Large intestine (tissue), 3 donors: ENCODE results near the gene ATP8A2. TPM values are rescaled to one million over a fixed set of nuclear protein-coding genes. Genes with fewer than 3 reads are reported as not detected.

ENCODE experiments used
- DNase-seq, 2 donors: peaks; one replicate each; pipeline versions ENCODE4 v3.0.0 to v3.0.0-alpha.2; 2013
- H3K27ac ChIP-seq: one replicate; pipeline ENCODE4 v1.5.1; 2013; ENCODE audit warnings: low read length
- H3K27me3 ChIP-seq: 2 replicates; pipeline ENCODE4 v1.6.1; 2013; ENCODE audit warnings: low read length; ENCODE audit not compliant: control insufficient read depth, insufficient read depth
- H3K36me3 ChIP-seq: 2 replicates; pipeline ENCODE4 v1.6.1; 2013; ENCODE audit warnings: low read length; ENCODE audit not compliant: control insufficient read depth, insufficient read depth
- H3K4me1 ChIP-seq: one replicate; pipeline ENCODE4 v1.6.1; 2013; ENCODE audit warnings: low read length; ENCODE audit not compliant: control insufficient read depth, insufficient read depth
- H3K4me3 ChIP-seq: one replicate; pipeline ENCODE4 v1.5.1; 2013; ENCODE audit warnings: low read length
- H3K9me3 ChIP-seq: one replicate; pipeline ENCODE4 v1.6.1; 2013; ENCODE audit warnings: mild to moderate bottlenecking, low read depth, low read length, moderate library complexity; ENCODE audit not compliant: control insufficient read depth
- WGBS: methylation state at CpG from one replicate; pipeline ENCODE4 v1.1.5; 2013; ENCODE audit warnings: low lambda C conversion rate; ENCODE audit not compliant: insufficient coverage; 5-methylcytosine and 5-hydroxymethylcytosine counted together
- polyA plus RNA-seq: library from polyadenylated mRNA; unstranded; fragments of 120-200 nt; gene quantifications from one replicate; pipeline ENCODE4 v1.2.1, GENCODE V29; 2013

Gene ATP8A2
- polyA plus RNA-seq, 1 donor: 2.3 TPM

DNA sequence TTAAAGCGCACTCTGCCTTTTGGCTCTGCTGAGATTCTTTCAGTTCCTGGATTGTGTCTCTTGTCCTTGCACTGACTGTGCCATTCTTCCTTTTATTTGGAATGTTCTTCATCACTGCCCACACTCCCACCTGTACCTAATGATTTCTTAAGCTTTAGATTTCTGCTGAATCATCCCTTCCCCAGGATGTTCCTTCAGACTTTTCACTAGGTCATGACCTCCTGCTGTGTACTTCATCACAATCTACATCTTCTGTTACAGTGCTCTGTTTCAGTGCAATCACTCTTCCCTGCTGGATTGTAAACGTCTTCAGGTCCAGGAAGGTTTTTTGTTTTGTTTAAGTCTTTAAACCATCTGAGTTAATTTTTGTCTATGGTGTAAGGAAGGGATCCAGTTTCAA lies 281.0 kb downstream of the ATP8A2 start:
- Histone ChIP-seq H3K27me3 (no peaks in the 10 kb centered on the region), H3K4me1 (no peaks in the 10 kb centered on the region), H3K27ac (no peak overlapping the region), H3K4me3 (no peak overlapping the region), H3K9me3 (no peaks in the 10 kb centered on the region), H3K36me3 (no peaks in the 10 kb centered on the region)
- DNase-seq: no peak
- WGBS: 100% methylated on average over 1 of the region's 2 CpGs

DNA sequence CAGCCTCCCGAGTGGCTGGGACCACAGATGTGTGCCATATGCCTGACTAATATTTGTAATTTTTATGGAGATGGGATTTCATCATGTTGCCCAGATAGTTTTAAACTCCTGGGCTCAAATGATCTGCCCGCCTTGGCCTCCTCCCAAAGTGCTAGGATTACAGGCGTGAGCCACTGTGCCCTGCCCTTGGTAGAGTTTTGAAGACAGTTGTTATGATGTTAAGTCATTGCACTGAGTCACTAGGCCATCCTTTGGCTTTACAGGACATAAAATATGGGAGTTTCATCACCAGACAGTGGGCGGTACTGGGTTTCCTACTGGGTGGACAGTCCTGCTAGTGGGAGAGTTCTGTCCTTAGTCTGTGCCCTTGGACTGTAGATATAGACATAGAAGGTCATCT lies 282.5 kb downstream of the ATP8A2 start:
- Histone ChIP-seq H3K27ac (no peak overlapping the region), H3K36me3 (no peaks in the 10 kb centered on the region), H3K27me3 (peaks cover 4% of the 10 kb centered on the region), H3K9me3 (no peaks in the 10 kb centered on the region), H3K4me1 (no peaks in the 10 kb centered on the region), H3K4me3 (no peak overlapping the region)
- WGBS: no CpG with 5 or more reads among the region's 4 CpGs
- DNase-seq: no peak

DNA sequence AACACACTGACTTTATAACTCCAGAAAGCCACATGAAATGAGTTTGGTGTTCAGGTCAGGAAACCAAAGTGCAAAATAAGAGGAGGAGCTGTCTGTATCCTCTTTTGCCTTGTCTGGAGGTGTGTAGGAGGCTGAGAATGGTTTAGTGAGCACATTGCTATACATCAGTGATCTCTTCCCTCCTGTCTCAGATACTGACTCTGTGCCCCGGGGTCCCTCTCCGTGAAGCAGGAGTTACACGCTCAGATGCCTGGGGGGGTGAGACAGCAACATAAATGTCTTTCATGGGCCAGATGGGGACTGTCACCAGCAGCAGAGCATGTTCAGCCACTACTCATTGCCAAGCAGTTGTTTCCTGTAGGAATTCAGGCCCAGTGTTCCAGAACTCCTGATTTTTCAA lies 285.4 kb downstream of the ATP8A2 start:
- Histone ChIP-seq H3K9me3 (no peaks in the 10 kb centered on the region), H3K4me1 (no peaks in the 10 kb centered on the region)
- no CpG with 5 or more reads among the region's 3 CpGs for WGBS

DNA sequence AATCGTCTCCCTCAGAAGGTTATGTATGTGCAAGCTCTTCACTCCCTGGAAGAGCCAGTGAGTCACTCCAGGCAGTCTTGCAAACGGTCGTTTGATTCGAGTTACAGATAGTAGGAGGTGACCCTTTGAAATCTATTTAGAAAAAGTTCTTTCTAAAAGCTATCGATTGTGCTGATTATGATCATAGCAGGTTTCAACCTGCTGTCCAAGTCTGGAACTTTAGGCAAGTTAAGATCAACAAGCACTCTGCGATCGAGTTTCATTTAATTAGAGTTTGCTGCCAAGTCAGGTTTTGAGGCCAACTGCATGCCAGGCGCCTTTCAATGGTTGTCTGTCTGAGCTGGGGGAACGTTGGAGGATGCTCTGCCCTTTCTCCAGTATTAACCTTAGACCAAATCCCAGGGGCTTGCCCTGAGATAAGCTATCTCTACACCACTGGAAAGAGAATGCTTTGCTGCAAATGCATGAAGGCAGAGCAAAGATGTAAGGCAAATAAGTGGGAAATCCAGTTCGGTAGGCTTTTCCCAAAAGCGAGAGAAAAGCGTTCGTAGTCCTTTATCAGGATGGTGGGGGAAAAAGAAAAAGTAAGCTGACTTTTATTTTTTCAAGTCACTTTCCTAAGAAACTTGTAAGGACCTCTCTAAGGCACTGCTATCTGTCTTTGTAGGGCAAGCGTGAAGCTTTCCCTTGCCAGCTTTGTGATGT lies 287.5 kb downstream of the ATP8A2 start:
- Histone ChIP-seq H3K4me1 (no peaks in the 10 kb centered on the region), H3K27ac (no peak overlapping the region), H3K4me3 (no peak overlapping the region), H3K9me3 (no peaks in the 10 kb centered on the region), H3K27me3 (peaks cover 6% of the 10 kb centered on the region), H3K36me3 (no peaks in the 10 kb centered on the region)
- DNase-seq: no peak
- 60% methylated on average over 1 of the region's 14 CpGs for WGBS

More for the DNA sequence above, 285.4 kb downstream of the ATP8A2 start:
- no peak overlapping the region for H3K4me3 ChIP-seq
- no peak for DNase-seq
- H3K27me3 ChIP-seq: peaks cover 6% of the 10 kb centered on the region
- H3K36me3 ChIP-seq: no peaks in the 10 kb centered on the region
- no peak overlapping the region for H3K27ac ChIP-seq

DNA sequence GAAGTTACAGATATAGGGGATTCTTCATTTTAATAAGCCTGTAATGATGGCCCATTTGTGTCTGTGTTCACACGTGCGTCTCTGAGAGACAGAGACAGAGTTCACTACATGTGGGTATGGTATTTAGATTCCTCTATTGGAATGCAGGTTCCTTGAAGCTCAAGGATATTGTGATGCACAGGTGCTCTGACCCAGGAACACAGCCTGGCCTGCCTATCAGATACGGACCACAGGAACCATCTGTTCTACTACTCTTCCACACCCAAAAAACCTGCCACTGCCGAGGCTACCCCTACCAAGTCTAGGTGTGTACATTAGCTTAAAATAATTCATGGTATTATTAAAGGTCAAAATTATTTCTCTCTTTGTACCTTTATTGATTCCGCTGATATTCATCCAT lies 289.2 kb downstream of the ATP8A2 start:
- H3K27ac ChIP-seq: no peak overlapping the region
- no peak for DNase-seq
- H3K4me3 ChIP-seq: no peak overlapping the region
- peaks cover 6% of the 10 kb centered on the region for H3K27me3 ChIP-seq
- H3K36me3 ChIP-seq: no peaks in the 10 kb centered on the region
- WGBS: no CpG with 5 or more reads among the region's 5 CpGs
- H3K4me1 ChIP-seq: no peaks in the 10 kb centered on the region
- H3K9me3 ChIP-seq: no peaks in the 10 kb centered on the region

DNA sequence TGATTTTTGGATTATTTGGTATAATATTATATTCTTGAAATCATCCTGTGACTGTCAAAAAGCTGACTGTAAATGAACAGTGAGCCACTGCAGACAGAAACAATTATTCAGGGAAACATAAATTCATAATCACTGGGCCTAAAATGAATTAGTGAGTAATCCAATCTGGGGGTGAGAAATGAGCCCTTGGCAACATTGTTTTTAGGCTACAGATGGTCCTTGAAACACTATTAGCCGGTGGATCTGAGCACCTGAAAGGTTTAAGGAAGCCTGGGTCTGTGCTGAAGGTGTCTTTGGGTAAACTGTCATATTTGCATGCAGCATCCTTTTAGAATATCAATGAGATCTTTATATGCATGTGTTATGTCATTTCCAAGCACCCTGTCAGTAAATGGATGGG lies 290.7 kb downstream of the ATP8A2 start:
- Histone ChIP-seq H3K36me3 (no peaks in the 10 kb centered on the region), H3K4me1 (no peaks in the 10 kb centered on the region), H3K4me3 (no peak overlapping the region), H3K9me3 (no peaks in the 10 kb centered on the region), H3K27me3 (peaks cover 6% of the 10 kb centered on the region), H3K27ac (no peak overlapping the region)
- no peak for DNase-seq
- WGBS: no CpG with 5 or more reads among the region's 1 CpG

DNA sequence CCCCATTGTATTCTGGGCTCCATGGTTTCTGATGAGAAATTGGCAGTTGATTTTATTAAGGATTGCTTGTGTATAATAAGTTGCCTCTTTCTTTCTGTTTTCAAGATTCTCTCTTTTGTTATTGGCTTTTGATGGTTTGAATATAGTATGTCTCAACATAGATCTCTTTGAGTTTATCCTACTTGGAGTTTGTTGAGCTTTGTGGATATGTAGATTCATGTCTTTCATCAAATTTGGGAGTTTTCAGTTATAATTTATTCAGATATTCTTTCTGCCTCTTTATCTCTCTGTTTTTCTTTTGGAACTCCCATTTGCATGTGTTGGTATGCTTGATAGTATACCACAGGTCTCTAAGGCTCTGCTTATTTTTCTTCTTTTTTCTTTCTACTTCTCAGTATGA lies 296.6 kb downstream of the ATP8A2 start:
- no peak overlapping the region for H3K4me3 ChIP-seq
- H3K36me3 ChIP-seq: no peaks in the 10 kb centered on the region
- no peak overlapping the region for H3K27ac ChIP-seq
- no peaks in the 10 kb centered on the region for H3K9me3 ChIP-seq
- no peaks in the 10 kb centered on the region for H3K27me3 ChIP-seq
- no peak for DNase-seq
- no peaks in the 10 kb centered on the region for H3K4me1 ChIP-seq

DNA sequence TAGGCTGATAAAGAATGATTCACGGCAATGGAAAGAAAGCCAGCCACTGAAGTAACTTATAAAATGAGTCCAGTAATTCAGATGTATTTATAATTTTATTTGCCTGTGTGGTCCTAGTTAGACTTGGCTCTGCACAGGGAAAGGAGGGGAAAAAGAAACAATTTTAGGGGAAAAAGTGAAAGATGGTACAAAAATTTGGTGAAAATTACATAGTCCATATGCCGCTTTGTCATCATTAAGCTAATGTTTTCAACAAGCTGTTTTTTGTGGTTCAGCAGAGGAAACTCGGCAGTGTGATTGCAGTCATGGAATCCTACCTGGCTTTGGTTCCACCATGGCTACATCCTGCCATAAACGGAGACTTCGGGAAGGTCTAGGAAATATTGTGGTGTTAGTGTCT lies 301.9 kb downstream of the ATP8A2 start:
- H3K27me3 ChIP-seq: no peaks in the 10 kb centered on the region
- WGBS: 83% methylated on average over 1 of the region's 5 CpGs
- H3K9me3 ChIP-seq: no peaks in the 10 kb centered on the region
- H3K4me3 ChIP-seq: no peak overlapping the region
- no peaks in the 10 kb centered on the region for H3K36me3 ChIP-seq
- no peak for DNase-seq
- no peak overlapping the region for H3K27ac ChIP-seq
- H3K4me1 ChIP-seq: no peaks in the 10 kb centered on the region

DNA sequence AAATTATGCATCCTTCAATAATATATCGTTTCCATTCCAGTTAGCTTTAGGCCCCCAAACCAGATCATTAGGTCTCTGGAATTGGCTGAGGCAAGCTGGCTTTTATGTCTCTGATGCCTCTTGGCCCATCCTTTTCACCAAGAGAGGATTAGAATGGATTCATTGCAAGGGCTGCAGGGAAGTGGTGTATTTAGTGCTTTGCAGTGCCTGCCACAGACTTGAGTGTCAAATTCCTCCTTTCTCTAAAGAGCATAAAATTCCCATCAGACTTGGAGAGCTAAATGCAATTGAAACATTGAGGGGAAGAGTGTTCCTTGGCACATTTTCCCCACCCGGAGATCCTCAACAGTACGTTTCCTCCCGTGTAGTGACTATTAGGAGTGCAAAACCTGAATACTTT lies 302.6 kb downstream of the ATP8A2 start:
- H3K36me3 ChIP-seq: no peaks in the 10 kb centered on the region
- no peak for DNase-seq
- H3K4me3 ChIP-seq: no peak overlapping the region
- no peaks in the 10 kb centered on the region for H3K9me3 ChIP-seq
- H3K27ac ChIP-seq: no peak overlapping the region
- no peaks in the 10 kb centered on the region for H3K27me3 ChIP-seq
- 100% methylated on average over 1 of the region's 4 CpGs for WGBS
- no peaks in the 10 kb centered on the region for H3K4me1 ChIP-seq

DNA sequence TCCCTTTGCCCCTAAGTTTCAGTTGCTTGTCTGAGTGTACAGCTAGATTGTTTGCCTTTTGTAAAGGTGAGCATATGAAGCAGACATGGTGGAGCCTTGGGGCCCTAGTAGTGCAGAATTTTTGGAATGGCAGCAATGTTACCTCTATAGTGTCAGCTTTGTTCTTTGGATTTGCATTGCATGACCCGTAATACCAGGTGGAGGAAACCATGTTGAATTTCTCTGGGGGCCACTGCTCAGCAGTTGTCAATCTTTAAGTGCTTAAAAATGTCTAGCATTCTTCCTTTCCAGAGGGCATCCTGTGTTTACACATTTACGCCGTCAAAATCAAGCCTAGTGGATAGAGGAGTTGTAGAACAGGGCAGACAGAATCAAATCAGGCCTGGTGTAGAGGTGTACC lies 303.3 kb downstream of the ATP8A2 start:
- Histone ChIP-seq H3K9me3 (no peaks in the 10 kb centered on the region), H3K36me3 (no peaks in the 10 kb centered on the region), H3K4me3 (no peak overlapping the region), H3K27ac (no peak overlapping the region), H3K27me3 (no peaks in the 10 kb centered on the region), H3K4me1 (no peaks in the 10 kb centered on the region)
- DNase-seq: no peak
- no CpG with 5 or more reads among the region's 3 CpGs for WGBS

DNA sequence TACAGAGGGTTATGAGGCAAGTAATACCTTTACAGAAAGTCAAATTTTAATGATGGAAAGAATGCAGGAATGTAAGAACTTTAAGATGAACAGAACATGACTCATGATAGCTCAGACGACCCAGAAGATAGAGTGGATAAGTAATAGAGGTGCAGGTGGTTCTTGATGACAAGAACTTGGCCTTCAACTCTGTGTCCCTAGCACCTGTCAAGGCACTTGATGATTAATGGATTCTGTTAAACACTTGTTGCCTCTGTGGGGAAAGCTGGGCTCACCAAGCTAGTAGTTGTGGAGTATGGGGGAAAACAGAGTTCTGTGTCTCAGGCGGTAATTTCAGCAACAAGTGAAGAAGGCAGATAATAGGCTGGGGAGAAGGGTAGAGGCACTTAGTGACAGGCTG lies 306.2 kb downstream of the ATP8A2 start:
- Histone ChIP-seq H3K9me3 (no peaks in the 10 kb centered on the region), H3K36me3 (no peaks in the 10 kb centered on the region), H3K4me3 (no peak overlapping the region), H3K4me1 (no peaks in the 10 kb centered on the region), H3K27me3 (no peaks in the 10 kb centered on the region), H3K27ac (no peak overlapping the region)
- 40% methylated on average over 1 of the region's 2 CpGs for WGBS
- no peak for DNase-seq
